Fibroblast of lung (primary cell): ENCODE data around the gene FSHB. TPM values are rescaled to one million over a fixed set of nuclear protein-coding genes. Genes with fewer than 3 reads are reported as not detected.

ENCODE experiments used
- DNase-seq, 2 donors: peaks; one replicate each; pipeline versions ENCODE4 v3.0.0 to v3.0.0-alpha.2; 2010; ENCODE audit warnings: low read depth in 2 of 2
- H2AFZ ChIP-seq: 2 replicates; pipeline ENCODE4 v1.5.1; 2012; ENCODE audit warnings: low read length, control low read depth, inconsistent platforms
- H3K27ac ChIP-seq: 2 replicates; pipeline ENCODE4 v1.5.1; 2011; ENCODE audit warnings: low read length, control low read depth; ENCODE audit not compliant: insufficient read depth
- H3K27me3 ChIP-seq: 2 replicates; pipeline ENCODE4 v1.5.1; 2011; ENCODE audit warnings: mild to moderate bottlenecking, low read length; ENCODE audit not compliant: control insufficient read depth, insufficient read depth
- H3K36me3 ChIP-seq: 2 replicates; pipeline ENCODE4 v1.5.1; 2011; ENCODE audit warnings: low read length; ENCODE audit not compliant: control insufficient read depth, insufficient read depth
- H3K4me1 ChIP-seq: 2 replicates; pipeline ENCODE4 v1.5.1; 2011; ENCODE audit warnings: low read length; ENCODE audit not compliant: control insufficient read depth, insufficient read depth; ENCODE audit errors: extremely low read depth
- H3K4me2 ChIP-seq: 2 replicates; pipeline ENCODE4 v1.5.1; 2011; ENCODE audit warnings: low read length, control low read depth; ENCODE audit not compliant: insufficient read depth; ENCODE audit errors: extremely low read depth
- H3K4me3 ChIP-seq, 4 experiments: fragments of 200-600 bp in 1 of 4; sonication (generic) in 1 of 4; replicated peaks in 1 of 4; 2 replicates each; pipeline ENCODE4 v1.5.1; 2011 to 2016; ENCODE audit warnings: low read length in 4 of 4, low read depth in 3 of 4, mild to moderate bottlenecking in 3 of 4, control low read depth in 2 of 4, inconsistent platforms in 1 of 4, mixed read lengths in 1 of 4; ENCODE audit not compliant: insufficient read depth in 1 of 4; ENCODE audit errors: control extremely low read depth in 1 of 4
- H3K79me2 ChIP-seq: 2 replicates; pipeline ENCODE4 v1.5.1; 2012; ENCODE audit warnings: mild to moderate bottlenecking, low read length, inconsistent platforms; ENCODE audit not compliant: control insufficient read depth, insufficient read depth
- H3K9ac ChIP-seq: 2 replicates; pipeline ENCODE4 v1.5.1; 2011; ENCODE audit warnings: mild to moderate bottlenecking, low read length, control low read depth; ENCODE audit not compliant: insufficient read depth
- H3K9me3 ChIP-seq: 2 replicates; pipeline ENCODE4 v1.5.1; 2012; ENCODE audit warnings: low read depth, low read length; ENCODE audit not compliant: control insufficient read depth, insufficient read depth
- H4K20me1 ChIP-seq: 2 replicates; pipeline ENCODE4 v1.5.1; 2011; ENCODE audit warnings: low read length; ENCODE audit not compliant: control insufficient read depth, insufficient read depth; ENCODE audit errors: extremely low read depth
- EZH2 ChIP-seq: IDR thresholded peaks from 2 replicates; pipeline ENCODE4 v1.5.1; 2012; ENCODE audit warnings: low read length, control low read depth, mild to moderate bottlenecking; ENCODE audit errors: missing control alignments
- polyA plus RNA-seq, 2 donors: library from polyadenylated mRNA; depleted of rRNA in 1 of 2; stranded (reverse) in 1 of 2; unstranded in 1 of 2; fragments of >200 nt; gene quantifications; 2 replicates each; pipeline ENCODE4 v1.2.1, GENCODE V29; 2011 to 2012; ENCODE audit warnings: missing spikeins in 1 of 2
- total RNA-seq: library from RNA; depleted of rRNA; stranded (reverse); fragments of >200 nt; gene quantifications from 2 replicates; pipeline ENCODE4 v1.2.1, GENCODE V29; 2014
- TF ChIP-seq, protein P1 (sequence below), 2 donors: IDR thresholded peaks in 1 of 2; conservative IDR thresholded peaks in 1 of 2; 1 replicate in 1 of 2; 2 replicates in 1 of 2; pipeline ENCODE4 v1.5.1; 2011 to 2012; ENCODE audit warnings: low read length in 2 of 2, control low read depth in 1 of 2, inconsistent platforms in 1 of 2, low read depth in 1 of 2, mild to moderate bottlenecking in 1 of 2

Gene FSHB
- total and polyA plus RNA-seq, 2 donors (not counting 1 experiment from before 2014, with no cell fraction given), result not detected

DNA sequence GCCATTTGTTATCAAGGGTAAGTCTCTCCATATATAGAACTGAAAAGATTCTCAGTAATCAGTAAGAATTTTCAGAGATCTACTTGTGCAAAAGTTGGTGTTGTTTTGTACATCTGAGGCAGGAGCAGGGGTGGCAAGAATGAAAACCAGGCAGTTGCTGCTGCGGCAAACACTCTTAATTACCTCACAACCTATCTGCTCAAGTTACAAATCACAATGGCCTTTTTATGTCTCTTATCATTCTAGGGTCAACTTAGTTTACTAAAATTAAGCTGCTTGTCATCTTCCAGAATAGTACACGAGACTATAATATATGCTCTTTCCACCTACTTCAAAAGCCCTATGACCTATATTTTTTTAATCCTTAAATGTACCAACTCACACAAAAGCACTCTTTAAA lies 14.3 kb upstream of the FSHB start:
- Histone ChIP-seq H3K9me3 (no peaks in the 10 kb centered on the region), H3K4me3 (no peak overlapping the region), H3K9ac (no peak overlapping the region), H3K36me3 (no peaks in the 10 kb centered on the region), H4K20me1 (no peaks in the 10 kb centered on the region), H3K27ac (no peak overlapping the region), H3K4me1 (no peaks in the 10 kb centered on the region), H3K4me2 (no peak overlapping the region), H3K79me2 (no peaks in the 10 kb centered on the region), H3K27me3 (no peaks in the 10 kb centered on the region), H2AFZ (no peak overlapping the region)
- DNase-seq, result no peak
- no peak for TF ChIP-seq EZH2
- TF ChIP-seq, protein P1, sequence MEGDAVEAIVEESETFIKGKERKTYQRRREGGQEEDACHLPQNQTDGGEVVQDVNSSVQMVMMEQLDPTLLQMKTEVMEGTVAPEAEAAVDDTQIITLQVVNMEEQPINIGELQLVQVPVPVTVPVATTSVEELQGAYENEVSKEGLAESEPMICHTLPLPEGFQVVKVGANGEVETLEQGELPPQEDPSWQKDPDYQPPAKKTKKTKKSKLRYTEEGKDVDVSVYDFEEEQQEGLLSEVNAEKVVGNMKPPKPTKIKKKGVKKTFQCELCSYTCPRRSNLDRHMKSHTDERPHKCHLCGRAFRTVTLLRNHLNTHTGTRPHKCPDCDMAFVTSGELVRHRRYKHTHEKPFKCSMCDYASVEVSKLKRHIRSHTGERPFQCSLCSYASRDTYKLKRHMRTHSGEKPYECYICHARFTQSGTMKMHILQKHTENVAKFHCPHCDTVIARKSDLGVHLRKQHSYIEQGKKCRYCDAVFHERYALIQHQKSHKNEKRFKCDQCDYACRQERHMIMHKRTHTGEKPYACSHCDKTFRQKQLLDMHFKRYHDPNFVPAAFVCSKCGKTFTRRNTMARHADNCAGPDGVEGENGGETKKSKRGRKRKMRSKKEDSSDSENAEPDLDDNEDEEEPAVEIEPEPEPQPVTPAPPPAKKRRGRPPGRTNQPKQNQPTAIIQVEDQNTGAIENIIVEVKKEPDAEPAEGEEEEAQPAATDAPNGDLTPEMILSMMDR (conservative IDR thresholded peaks at IDR 0.05 in 1 of 2, IDR thresholded peaks at IDR 0.05 in 1 of 2; ENCODE audit: low read depth in 1 of 2, low read length in 2 of 2), result no peak

DNA sequence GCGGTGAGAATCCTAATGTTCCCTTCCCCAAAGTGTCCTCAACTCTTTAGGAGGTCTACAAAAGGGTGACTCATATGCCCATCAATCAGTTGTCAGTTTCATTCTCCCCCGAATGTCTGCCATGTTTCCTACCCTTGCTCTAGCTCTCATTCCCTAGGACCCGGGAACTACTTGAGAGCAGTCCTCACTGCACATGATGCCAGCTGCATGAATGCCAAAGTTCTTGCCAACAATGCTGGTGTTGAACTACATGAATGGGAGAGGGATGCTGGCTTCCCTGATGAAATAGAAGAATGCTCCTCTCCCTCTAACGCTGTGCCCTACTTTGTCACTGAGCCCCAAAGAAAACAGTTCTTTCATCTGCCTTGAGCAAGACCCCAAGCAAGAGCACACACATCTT lies 12.5 kb upstream of the FSHB start:
- Histone ChIP-seq H3K4me2 (no peak overlapping the region), H4K20me1 (no peaks in the 10 kb centered on the region), H3K27ac (no peak overlapping the region), H3K4me1 (no peaks in the 10 kb centered on the region), H3K9ac (no peak overlapping the region), H2AFZ (no peak overlapping the region), H3K9me3 (no peaks in the 10 kb centered on the region), H3K79me2 (no peaks in the 10 kb centered on the region), H3K27me3 (no peaks in the 10 kb centered on the region), H3K36me3 (no peaks in the 10 kb centered on the region), H3K4me3 (no peak overlapping the region)
- DNase-seq, result no peak
- no peak for TF ChIP-seq EZH2
- TF ChIP-seq, protein P1 (conservative IDR thresholded peaks at IDR 0.05 in 1 of 2, IDR thresholded peaks at IDR 0.05 in 1 of 2; ENCODE audit: low read depth in 1 of 2, low read length in 2 of 2), result no peak

DNA sequence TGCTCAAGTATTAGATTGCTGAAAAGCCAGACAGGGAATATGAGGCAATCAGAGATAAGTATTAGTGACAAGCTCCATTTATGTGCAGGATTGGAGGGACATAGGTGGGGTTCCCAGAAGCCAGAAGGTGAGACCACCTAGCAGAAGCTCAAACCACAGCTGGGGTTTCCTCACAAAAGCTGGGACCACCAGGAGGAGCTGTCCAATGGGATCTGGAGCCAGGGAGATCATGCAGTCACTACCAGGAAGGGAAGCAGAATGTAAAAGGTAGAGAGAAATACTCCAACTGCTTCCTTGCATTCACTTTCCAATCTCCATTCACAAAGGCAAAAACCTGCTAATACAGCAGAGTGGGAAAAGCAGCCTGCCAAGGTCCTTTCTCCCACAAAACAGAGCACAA lies 5.2 kb upstream of the FSHB start:
- no peak for TF ChIP-seq EZH2
- TF ChIP-seq, protein P1 (conservative IDR thresholded peaks at IDR 0.05 in 1 of 2, IDR thresholded peaks at IDR 0.05 in 1 of 2; ENCODE audit: low read depth in 1 of 2, low read length in 2 of 2), result no peak
- Histone ChIP-seq H3K27ac (no peak overlapping the region), H3K4me2 (no peak overlapping the region)

More for the DNA sequence above, 5.2 kb upstream of the FSHB start:
- no peaks in the 10 kb centered on the region for H3K27me3 ChIP-seq
- H3K4me1 ChIP-seq, result no peaks in the 10 kb centered on the region
- no peaks in the 10 kb centered on the region for H4K20me1 ChIP-seq
- no peaks in the 10 kb centered on the region for H3K79me2 ChIP-seq
- no peak overlapping the region for H3K9ac ChIP-seq
- H3K4me3 ChIP-seq, result no peak overlapping the region
- H2AFZ ChIP-seq, result no peak overlapping the region
- no peaks in the 10 kb centered on the region for H3K36me3 ChIP-seq
- H3K9me3 ChIP-seq, result no peaks in the 10 kb centered on the region
- no peak for DNase-seq
